HTR-8/SVneo (cell line): ENCODE measurements around the gene JAKMIP2.
A peak's percentile ranks its signal among the peaks of the same experiment; 100 is the strongest.
"Not testable (repeated sequence)": the region's sequence is repeated elsewhere in the genome, so short reads cannot be mapped to it uniquely, and the experiment has no call there.

Source experiments
- DNase-seq: peaks from one replicate; pipeline ENCODE4 v3.0.0; 2011; ENCODE audit warnings: low spot score, mixed read lengths; ENCODE audit not compliant: insufficient read length
- FAIRE-seq: peaks from 2 replicates; lab custom pipeline; 2011; peaks lifted over from hg19 to GRCh38; lab: Jason Lieb, UNC

Gene JAKMIP2

GRCh38 chr5:147782110-147783028 is at the start of gene JAKMIP2:
Gene JAKMIP2 (minus strand): TSS chr5:147782728. CDS start chr5:147671806, 110,922 bp downstream.
- FAIRE-seq, result no peak
- peak; percentile 3 for DNase-seq

GRCh38 chr5:147831465-147831864 is 48.9 kb upstream of the JAKMIP2 start, which contains the start of gene SPINK1:
Gene SPINK1 (minus strand): TSS chr5:147831671. CDS start chr5:147831577, 94 bp downstream.
- DNase-seq, result no peak

GRCh38 chr5:147830035-147830434 is 47.5 kb upstream of the JAKMIP2 start:
- no peak for FAIRE-seq

More at GRCh38 chr5:147831465-147831864, 48.9 kb upstream of the JAKMIP2 start, which contains the start of gene SPINK1:
- no peak for FAIRE-seq

GRCh38 chr5:147827017-147827416 is 44.5 kb upstream of the JAKMIP2 start:
- not testable (repeated sequence) for DNase-seq, FAIRE-seq

More at GRCh38 chr5:147830035-147830434, 47.5 kb upstream of the JAKMIP2 start:
- DNase-seq, result no peak

DNA sequence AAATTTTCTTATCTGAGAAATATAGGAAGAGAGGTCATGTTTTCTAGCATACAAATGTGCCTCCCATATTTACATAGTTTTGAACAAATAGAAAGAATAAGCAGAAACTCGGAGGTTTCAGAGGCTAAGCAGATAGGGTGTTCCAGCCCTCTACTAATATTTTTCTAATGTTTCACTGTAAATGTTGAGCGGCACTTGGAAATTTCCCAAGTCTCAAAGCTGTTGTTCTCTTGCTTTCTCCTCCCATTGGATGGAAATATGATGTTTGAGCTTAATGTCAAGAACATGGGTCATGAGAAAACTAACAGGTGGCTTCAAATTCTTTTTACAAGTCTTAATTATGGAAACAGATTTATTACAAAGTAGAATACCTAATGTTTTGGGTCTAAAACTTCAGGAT is 43.8 kb upstream of the JAKMIP2 start:
- FAIRE-seq (no peak), DNase-seq (no peak)

DNA sequence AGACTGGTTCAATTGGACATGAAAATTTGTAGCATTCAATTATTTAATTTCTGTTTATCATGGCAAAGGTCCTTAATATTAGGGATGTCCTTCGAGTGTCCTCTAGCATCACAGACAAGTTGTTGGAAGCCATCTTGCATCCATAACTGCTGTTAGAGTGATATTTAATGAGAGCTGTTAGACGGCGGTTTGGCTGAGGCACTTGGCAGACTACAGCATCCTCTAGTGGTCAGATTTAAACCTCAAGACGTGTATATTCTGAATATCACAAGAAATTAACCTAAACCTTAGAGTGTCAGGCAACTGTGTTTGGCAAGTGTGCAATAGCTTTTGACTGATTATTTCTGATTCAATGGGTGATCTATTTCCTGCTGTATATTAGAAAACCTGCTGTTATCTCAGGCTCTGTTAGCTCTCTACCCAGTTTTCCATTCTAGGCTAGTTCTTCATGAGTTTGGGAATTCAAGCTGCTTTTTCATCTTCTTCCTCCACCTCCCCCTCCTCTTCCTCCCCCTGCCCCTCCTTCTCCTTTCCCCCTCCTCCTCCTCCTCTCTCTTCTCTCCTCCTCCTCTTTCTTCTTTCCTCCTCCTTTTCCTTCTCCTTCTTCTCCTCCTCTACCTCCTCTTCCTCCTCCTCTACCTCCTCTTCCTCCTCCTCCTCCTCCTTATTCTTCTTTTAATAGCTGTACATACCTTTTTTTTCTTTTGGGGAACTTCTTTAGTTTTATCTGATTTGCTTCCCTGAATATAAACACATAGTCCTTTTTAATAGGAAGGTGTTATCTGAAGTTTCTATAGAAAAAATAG is 40.4 kb upstream of the JAKMIP2 start:
- FAIRE-seq (peak; percentile 40), DNase-seq (peak; percentile 12)

DNA sequence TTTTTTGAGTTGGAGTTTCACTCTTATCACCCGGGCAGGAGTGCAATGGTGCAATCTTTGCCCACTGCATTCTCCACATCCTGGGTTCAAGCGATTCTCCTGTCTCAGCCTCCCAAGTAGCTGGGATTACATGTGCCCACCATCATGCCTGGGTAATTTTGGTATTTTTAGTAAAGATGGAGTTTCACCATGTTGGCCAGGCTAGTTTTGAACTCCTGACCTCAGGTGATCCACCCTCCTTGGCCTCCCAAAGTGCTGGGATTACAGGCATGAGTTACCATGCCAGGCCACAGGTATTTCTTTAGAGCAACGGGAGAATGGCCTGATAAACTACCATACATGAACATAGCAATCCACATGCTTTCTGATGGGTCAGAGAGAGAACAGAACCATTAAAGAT is 39.7 kb upstream of the JAKMIP2 start:
- FAIRE-seq, DNase-seq: not testable (repeated sequence)

DNA sequence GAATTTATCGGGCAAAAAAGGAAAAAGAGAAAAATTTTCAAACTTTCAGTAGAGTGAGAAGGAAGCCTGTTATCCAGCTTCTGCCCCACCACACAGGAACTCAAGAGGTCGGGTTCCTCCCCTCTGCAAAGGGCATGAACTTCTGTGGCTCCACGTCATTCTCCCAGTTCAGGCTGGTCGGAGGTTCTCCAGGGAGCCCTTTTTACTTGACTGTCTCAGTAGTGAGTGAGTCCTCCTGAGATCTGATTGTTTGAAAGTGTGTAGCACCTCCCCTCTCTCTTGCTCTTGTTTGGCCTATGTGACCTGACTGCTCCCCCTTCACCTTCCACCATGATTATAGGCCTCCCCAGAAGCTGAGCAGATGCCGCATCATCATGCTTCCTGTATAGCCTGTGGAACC is 39.2 kb upstream of the JAKMIP2 start:
- no peak for DNase-seq
- no peak for FAIRE-seq

GRCh38 chr5:147819261-147819770 is 36.8 kb upstream of the JAKMIP2 start:
- DNase-seq (no peak), FAIRE-seq (no peak)

DNA sequence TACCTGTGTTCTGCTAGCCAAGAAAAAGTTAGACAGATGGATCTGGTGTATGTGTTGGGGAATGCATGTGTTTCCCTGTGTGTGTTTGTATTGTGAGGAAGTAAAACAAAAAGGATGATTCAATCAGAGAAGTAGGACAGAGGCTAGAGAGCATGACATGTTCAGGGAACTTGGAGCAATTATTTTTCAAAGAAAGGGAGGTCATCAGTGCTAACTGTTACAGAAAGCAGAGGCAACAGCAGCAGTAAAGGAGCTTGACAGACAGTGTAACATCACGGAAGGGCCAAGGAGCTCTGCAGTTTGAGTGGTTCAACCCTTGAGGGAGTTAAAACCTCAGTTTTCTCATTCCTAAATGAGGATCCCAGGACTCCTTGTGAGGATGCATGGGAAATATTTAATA is 35.8 kb upstream of the JAKMIP2 start:
- DNase-seq (no peak), FAIRE-seq (no peak)

DNA sequence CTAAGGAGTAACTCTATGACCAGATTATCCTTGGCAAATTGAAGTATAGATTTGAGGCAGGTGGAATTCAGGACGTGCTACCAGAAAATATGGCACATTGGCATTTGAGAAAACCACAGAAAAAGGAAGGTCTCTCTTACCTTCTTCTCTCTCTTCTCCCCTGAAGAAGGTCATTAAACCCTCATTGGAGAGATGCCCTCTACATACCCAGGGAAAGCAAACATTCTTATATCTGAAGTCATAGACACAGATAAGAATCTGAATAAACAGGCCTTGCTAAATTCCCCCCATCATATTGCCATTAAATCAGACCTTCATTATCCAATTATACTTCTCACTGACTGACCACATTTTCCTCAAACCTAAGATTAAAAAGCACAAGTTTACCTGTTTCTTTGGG is 31.2 kb upstream of the JAKMIP2 start:
- FAIRE-seq (no peak), DNase-seq (no peak)

- FAIRE-seq (no peak), DNase-seq (no peak)
Observed at GRCh38 chr5:147809830-147810666, 27.5 kb upstream of the JAKMIP2 start.

DNA sequence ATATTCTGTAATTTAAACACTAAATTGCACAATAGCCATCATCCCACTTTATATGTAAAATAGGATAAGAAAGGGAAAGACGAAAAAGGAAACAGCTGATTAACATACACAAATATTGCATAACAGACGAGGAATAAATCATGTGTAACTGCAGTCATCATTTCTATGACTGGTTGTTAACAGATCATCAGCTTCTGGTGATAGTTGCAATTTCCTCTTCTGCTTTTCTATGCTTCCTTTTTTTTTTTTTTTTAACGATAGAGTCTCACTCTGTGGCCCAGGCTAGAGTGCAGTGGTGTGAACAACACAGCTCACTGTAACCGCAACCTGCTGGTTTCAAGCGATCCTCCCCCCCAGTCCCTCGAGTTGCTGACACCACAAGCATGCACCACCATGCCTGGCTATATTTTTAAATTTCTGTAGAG is 22.5 kb upstream of the JAKMIP2 start:
- FAIRE-seq (no peak), DNase-seq (no peak)

DNA sequence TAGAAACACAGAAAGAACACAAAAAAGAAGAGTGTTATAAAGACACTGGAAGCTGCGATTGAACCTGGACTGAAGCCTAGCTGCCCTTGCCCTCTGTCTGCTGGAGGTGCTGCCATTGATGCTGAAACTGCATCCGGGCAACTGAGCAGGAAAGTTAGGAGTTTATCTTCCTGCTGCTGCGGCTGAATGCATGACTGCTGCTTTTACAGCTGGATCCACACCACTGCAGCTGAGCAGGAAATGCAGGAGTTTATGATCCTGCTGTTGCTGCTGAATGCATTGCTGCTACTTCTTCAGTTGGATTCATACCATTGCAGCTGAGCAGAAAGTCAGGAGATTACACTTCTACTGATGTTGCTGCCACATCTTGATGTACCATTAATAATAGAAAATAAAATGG is 21.8 kb upstream of the JAKMIP2 start:
- no peak for DNase-seq
- FAIRE-seq, result no peak

DNA sequence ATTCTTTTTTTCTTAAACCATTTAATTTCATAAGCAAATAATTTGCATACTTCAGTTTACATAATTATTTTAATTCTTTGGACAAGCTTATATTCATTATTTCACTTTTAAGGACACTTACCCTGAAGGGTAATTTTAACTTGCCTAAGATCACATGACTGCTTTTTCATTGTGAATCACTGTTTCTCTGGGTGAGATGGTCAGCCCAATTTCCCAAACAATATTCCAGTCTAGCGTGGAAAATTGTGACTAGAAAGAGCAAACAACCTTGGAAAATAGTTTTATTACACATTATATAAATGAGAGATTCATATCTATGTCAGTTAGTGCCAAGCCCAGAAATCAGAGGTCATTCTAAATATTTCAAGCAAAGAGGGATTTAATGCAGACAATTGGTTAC is 21.4 kb upstream of the JAKMIP2 start:
- FAIRE-seq (no peak), DNase-seq (no peak)

DNA sequence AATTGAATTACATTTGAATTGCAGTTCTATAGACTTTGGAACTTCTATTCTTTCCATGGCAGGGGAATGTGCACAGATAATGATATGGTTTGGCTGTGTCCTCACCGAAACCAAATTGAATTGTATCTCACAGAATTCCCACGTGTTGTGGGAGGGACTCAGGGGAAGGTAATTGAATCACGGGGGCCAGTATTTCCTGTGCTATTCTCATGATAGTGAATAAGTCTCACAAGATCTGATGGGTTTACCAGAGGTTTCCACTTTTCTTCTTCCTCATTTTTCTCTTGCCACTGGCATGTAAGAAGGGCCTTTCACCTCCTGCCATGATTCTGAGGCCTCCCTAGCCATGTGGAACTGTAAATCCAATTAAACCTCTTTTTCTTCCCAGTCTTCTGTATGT is 20.6 kb upstream of the JAKMIP2 start:
- not testable (repeated sequence) for FAIRE-seq, DNase-seq

DNA sequence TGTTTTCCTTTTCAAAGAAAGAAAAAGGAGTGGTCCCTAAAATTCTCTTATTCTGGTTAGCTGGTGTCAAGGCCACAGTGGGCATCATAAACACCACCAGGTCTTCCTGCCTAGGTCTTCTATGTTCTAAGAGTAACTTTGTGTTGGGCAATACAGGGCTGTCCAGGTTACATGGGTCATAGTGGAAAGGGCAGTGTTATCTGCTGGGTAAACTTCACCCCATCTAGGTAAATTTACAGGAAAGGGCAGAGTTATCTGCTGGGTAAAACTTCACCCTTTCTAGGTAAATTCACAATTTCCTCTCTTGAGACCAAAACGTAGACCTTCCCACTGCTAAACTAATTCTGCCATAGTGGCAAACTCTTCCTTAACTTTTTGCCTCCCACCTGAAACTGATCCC is 18.9 kb upstream of the JAKMIP2 start:
- FAIRE-seq, result no peak
- no peak for DNase-seq

GRCh38 chr5:147800491-147800890 is 18.0 kb upstream of the JAKMIP2 start:
- DNase-seq (no peak), FAIRE-seq (no peak)

DNA sequence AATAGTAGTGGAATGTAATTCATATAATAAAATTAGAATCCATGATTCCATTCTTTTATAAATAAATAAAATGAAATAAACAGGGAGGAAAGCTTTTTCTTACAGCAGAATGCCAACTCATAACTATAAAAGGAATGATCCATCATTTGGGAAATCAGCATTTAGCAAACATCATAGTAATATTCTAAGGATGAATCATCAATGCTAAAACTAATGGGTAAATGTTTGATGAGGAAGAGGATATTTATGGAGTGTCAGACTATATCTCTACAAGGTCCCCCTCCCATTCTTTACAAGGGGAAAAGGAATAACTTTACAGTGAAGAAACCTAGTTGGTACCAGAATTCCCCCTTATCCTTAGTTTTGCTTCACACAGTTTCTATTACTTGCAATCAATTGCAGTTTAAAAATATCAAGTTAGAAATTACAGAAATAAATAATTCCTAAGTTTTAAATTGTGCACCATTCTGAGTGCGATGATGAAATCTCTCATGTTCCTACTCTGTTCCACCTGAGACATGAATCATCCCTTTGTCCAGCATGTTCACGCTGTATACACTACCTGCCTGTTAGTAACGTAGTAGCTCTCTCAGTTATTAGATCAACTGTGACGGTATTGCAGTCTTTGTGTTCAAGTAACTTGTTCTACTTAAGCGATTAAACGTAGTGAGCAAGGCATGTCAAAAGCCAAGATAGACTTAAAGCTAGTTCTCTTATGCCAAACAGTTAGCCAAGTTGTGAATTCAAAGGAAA is 14.2 kb upstream of the JAKMIP2 start:
- FAIRE-seq (no peak), DNase-seq (no peak)
